Peyer's patch (tissue), 4 donors: ENCODE data around the gene DLX3.

Source experiments
- CTCF ChIP-seq, 6 experiments: fragments of 450-650 bp in 4 of 6; fragments of 200-600 bp in 2 of 6; sonication (generic) in 1 of 6; IDR thresholded peaks; one replicate each; pipeline ENCODE4 v1.5.1; 2017 to 2019; ENCODE audit warnings: antibody characterized with exemption in 6 of 6, mild to moderate bottlenecking in 3 of 6, moderate library complexity in 1 of 6
- POLR2A ChIP-seq, 2 donors: fragments of 450-650 bp; IDR thresholded peaks; one replicate each; pipeline ENCODE4 v1.5.1; 2017; ENCODE audit warnings: antibody characterized with exemption in 2 of 2, mild to moderate bottlenecking in 2 of 2, moderate library complexity in 2 of 2

GRCh38 chr17:50003911-50004310 lies 8.9 kb upstream of the DLX3 start:
- TF ChIP-seq CTCF (IDR thresholded peaks at IDR 0.05) (no peak), POLR2A (IDR thresholded peaks at IDR 0.05) (no peak)
